Mesenchymal stem cell (in vitro differentiated cells and primary cell): ENCODE data around the gene PEX19. TPM values are rescaled to one million over a fixed set of nuclear protein-coding genes. Genes with fewer than 3 reads are reported as not detected.

ENCODE experiments used
- small RNA-seq: library from polyadenylated mRNA; stranded (forward); fragments of <200 nt; extraction: miRNeasy Mini kit (QIAGEN cat#:217004); gene quantifications from one replicate; pipeline ENCODE3, GENCODE V24; 2013; ENCODE audit warnings: low read depth

Gene PEX19

Small RNA genes lying within 50 kb of the gene (small RNA-seq; reads per million reads assigned to genes)
- not detected for gene RF00019
